AG04450 (cell line): Measurements from ENCODE around the gene ALPI. TPM values are rescaled to one million over a fixed set of nuclear protein-coding genes. Genes with fewer than 3 reads are reported as not detected.

ENCODE experiments used
- CTCF ChIA-PET: fragments of 300-600, 350-600 bp; formaldehyde crosslinking; extraction: SDS; loops from one replicate; lab custom pipeline; 2022; ENCODE audit warnings: antibody characterized with exemption, inconsistent platforms; lab: Charles Lee
- POLR2A ChIA-PET: fragments of 350-600 bp; formaldehyde crosslinking; extraction: SDS; loops from one replicate; lab custom pipeline; 2021; ENCODE audit warnings: antibody characterized with exemption, inconsistent platforms; lab: Yijun Ruan, JAX
- DNase-seq: peaks from one replicate; pipeline ENCODE4 v3.0.0-alpha.2; 2011; ENCODE audit warnings: low read depth, low spot score
- H3K27ac ChIP-seq: one replicate; pipeline ENCODE4 v1.5.1; 2012; ENCODE audit warnings: low read depth, low read length, control low read depth
- H3K27me3 ChIP-seq: one replicate; pipeline ENCODE4 v1.6.0; 2012; ENCODE audit warnings: low read length; ENCODE audit not compliant: control insufficient read depth, insufficient read depth
- H3K4me3 ChIP-seq: 2 replicates; pipeline ENCODE4 v1.5.1; 2011; ENCODE audit warnings: mild to moderate bottlenecking, low read depth, low read length, control low read depth
- H3K9me3 ChIP-seq: 2 replicates; pipeline ENCODE4 v1.5.1; 2012; ENCODE audit warnings: low read length; ENCODE audit not compliant: control insufficient read depth, insufficient read depth
- polyA plus RNA-seq: library from polyadenylated mRNA; depleted of rRNA; stranded (reverse); fragments of >200 nt; gene quantifications from 2 replicates; pipeline ENCODE4 v1.2.3, GENCODE V29; 2011
- TF ChIP-seq, protein P1 (sequence below): IDR thresholded peaks from 2 replicates; pipeline ENCODE4 v1.5.1; 2011; ENCODE audit warnings: low read depth, low read length, control low read depth, inconsistent platforms

The ALPI gene
- polyA plus RNA-seq, 1 experiment, result not detected

GRCh38 chr2:232410238-232410900, 45.6 kb upstream of the ALPI start:
- no peaks in the 10 kb centered on the region for H3K9me3 ChIP-seq
- no peak overlapping the region for H3K27ac ChIP-seq
- TF ChIP-seq, protein P1, sequence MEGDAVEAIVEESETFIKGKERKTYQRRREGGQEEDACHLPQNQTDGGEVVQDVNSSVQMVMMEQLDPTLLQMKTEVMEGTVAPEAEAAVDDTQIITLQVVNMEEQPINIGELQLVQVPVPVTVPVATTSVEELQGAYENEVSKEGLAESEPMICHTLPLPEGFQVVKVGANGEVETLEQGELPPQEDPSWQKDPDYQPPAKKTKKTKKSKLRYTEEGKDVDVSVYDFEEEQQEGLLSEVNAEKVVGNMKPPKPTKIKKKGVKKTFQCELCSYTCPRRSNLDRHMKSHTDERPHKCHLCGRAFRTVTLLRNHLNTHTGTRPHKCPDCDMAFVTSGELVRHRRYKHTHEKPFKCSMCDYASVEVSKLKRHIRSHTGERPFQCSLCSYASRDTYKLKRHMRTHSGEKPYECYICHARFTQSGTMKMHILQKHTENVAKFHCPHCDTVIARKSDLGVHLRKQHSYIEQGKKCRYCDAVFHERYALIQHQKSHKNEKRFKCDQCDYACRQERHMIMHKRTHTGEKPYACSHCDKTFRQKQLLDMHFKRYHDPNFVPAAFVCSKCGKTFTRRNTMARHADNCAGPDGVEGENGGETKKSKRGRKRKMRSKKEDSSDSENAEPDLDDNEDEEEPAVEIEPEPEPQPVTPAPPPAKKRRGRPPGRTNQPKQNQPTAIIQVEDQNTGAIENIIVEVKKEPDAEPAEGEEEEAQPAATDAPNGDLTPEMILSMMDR, result no peak
- H3K27me3 ChIP-seq, result peaks cover 19% of the 10 kb centered on the region
- CTCF ChIA-PET, result interaction anchor here (0.6 kb wide), 1 partner anchor 12 kb away, joined by 3 read pairs; no protein-coding TSS in a partner anchor
- POLR2A ChIA-PET, result no interaction called here
- H3K4me3 ChIP-seq, result no peak overlapping the region
- DNase-seq, result no peak

- no peak overlapping the region for H3K4me3 ChIP-seq
- POLR2A ChIA-PET, result no interaction called here
- no peak overlapping the region for H3K27ac ChIP-seq
- H3K9me3 ChIP-seq, result no peaks in the 10 kb centered on the region
- no peak for DNase-seq
- TF ChIP-seq, protein P1, result no peak
- CTCF ChIA-PET, result no interaction called here
- peaks cover 21% of the 10 kb centered on the region for H3K27me3 ChIP-seq
Observed at GRCh38 chr2:232411901-232412629, 43.9 kb upstream of the ALPI start.

- TF ChIP-seq, protein P1, result no peak
- H3K27me3 ChIP-seq, result peaks cover 24% of the 10 kb centered on the region
- H3K4me3 ChIP-seq, result no peak overlapping the region
- POLR2A ChIA-PET, result no interaction called here
- no peaks in the 10 kb centered on the region for H3K9me3 ChIP-seq
- H3K27ac ChIP-seq, result no peak overlapping the region
- CTCF ChIA-PET, result interaction anchor here (0.6 kb wide), 1 partner anchor 8 kb away, joined by 6 read pairs; no protein-coding TSS in a partner anchor
- DNase-seq, result no peak
Observed at GRCh38 chr2:232412986-232413385, 43.0 kb upstream of the ALPI start.

DNA sequence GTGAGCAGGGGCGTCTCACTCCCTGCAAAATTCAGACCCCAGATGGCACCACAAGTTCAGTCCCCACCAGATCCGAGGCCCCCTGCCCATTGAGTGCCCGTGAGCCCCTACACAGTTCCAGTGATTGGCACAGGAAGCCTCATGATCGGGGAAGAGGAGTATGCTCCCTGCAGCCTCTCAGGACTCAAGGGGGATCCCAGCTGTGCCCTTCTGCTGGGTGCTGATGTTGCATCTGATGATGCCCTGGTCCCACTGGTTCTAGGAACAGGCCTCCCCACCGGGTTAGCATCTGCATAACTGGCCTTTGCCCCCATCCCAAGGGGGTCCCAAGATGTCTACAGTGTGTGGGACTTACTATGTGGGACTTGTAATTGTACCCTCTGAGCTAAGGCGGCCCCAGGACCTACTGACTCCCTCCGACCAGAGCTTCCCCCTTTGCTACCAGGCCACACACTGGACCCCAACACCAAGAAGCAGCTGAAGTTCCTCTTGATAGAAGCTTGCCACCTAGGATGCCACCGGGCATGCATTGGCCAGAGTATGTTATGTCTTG, 40.7 kb upstream of the ALPI start:
- TF ChIP-seq, protein P1, result no peak
- no peak for DNase-seq
- Histone ChIP-seq H3K4me3 (no peak overlapping the region), H3K9me3 (no peaks in the 10 kb centered on the region; the same call in 1 of the 2 replicates), H3K27me3 (peaks cover 42% of the 10 kb centered on the region), H3K27ac (no peak overlapping the region)
- ChIA-PET CTCF (interaction anchor here (0.6 to 1.2 kb wide), 2 partner anchors 13 to 515 kb away, joined by 3 read pairs; no protein-coding TSS in a partner anchor), POLR2A (no interaction called here)
